Sigmoid colon (tissue), 7 donors: Measurements from ENCODE around the gene RBBP6. TPM values are rescaled to one million over a fixed set of nuclear protein-coding genes. Genes with fewer than 3 reads are reported as not detected.
"Not testable (repeated sequence)": the region's sequence is repeated elsewhere in the genome, so short reads cannot be mapped to it uniquely, and the experiment has no call there.

Source experiments
- DNase-seq: peaks from one replicate; pipeline ENCODE4 v3.0.0-alpha.2; 2019
- H3K27ac ChIP-seq, 4 donors: fragments of 200-600 bp; sonication (generic); one replicate each; pipeline ENCODE4 v1.5.1; 2016 to 2019; ENCODE audit warnings: mild to moderate bottlenecking in 1 of 4
- H3K27me3 ChIP-seq, 3 donors: fragments of 200-600 bp; sonication (generic); one replicate each; pipeline ENCODE4 v1.5.1; 2019; ENCODE audit warnings: mild to moderate bottlenecking in 1 of 3
- H3K36me3 ChIP-seq, 4 donors: fragments of 200-600 bp; sonication (generic); one replicate each; pipeline ENCODE4 v1.5.1; 2016 to 2019
- H3K4me1 ChIP-seq, 4 donors: fragments of 200-600 bp; sonication (generic); one replicate each; pipeline ENCODE4 v1.5.1; 2017 to 2019
- H3K4me3 ChIP-seq, 4 donors: fragments of 200-600 bp; sonication (generic); one replicate each; pipeline ENCODE4 v1.5.1; 2017 to 2019; ENCODE audit warnings: mild to moderate bottlenecking in 2 of 4, moderate library complexity in 1 of 4
- H3K9me3 ChIP-seq, 4 donors: fragments of 200-600 bp in 3 of 4; sonication (generic) in 3 of 4; one replicate each; pipeline versions ENCODE4 v1.5.1 to v1.6.1; 2013 to 2019
- CTCF ChIP-seq, 4 experiments: fragments of 450-650 bp in 3 of 4; fragments of 200-600 bp in 1 of 4; IDR thresholded peaks; one replicate each; pipeline ENCODE4 v1.5.1; 2016 to 2019; ENCODE audit warnings: antibody characterized with exemption in 4 of 4, mild to moderate bottlenecking in 3 of 4, moderate library complexity in 2 of 4
- EP300 ChIP-seq, 4 donors: sonication (generic); formaldehyde crosslinking; IDR thresholded peaks; one replicate each; pipeline ENCODE4 v1.6.1; 2017; ENCODE audit warnings: antibody characterized with exemption in 4 of 4
- POLR2A ChIP-seq, 2 donors: fragments of 450-650 bp; IDR thresholded peaks; one replicate each; pipeline ENCODE4 v1.6.1; 2016; ENCODE audit warnings: antibody characterized with exemption in 2 of 2, mild to moderate bottlenecking in 2 of 2, moderate library complexity in 2 of 2
- POLR2AphosphoS5 ChIP-seq, 4 donors: sonication (generic); formaldehyde crosslinking; IDR thresholded peaks; one replicate each; pipeline ENCODE4 v1.6.1; 2017; ENCODE audit warnings: antibody characterized with exemption in 4 of 4
- WGBS, 2 donors: extraction: QIAGEN DNeasy Blood & Tissue Kit; methylation state at CpG; one replicate each; pipeline ENCODE4 v1.1.7; 2013; 5-methylcytosine and 5-hydroxymethylcytosine counted together
- intact Hi-C: fragments of 100-400 bp; cut with DNase I; formaldehyde crosslinking; loops from one replicate; pipeline ENCODE4 v1.15.1; 2023
- polyA plus RNA-seq, 3 donors: library from polyadenylated mRNA; stranded (reverse); fragments of 200-250 nt; gene quantifications; one replicate each; pipeline ENCODE4 v1.2.3, GENCODE V29; 2013
- total RNA-seq, 4 donors: library from RNA; depleted of rRNA; stranded (reverse); fragments of >200 nt; gene quantifications; one replicate each; pipeline ENCODE4 v1.1.0, GENCODE V29; 2016
- donor health status: healthy with polysubstance abuse.
- donor health status: Bipolar disorder and iron deficiency.
- donor health status: healthy.

The RBBP6 gene
- total and polyA plus RNA-seq, 7 donors = 14.4 to 105 (median 48.7) TPM

- intact Hi-C loops = no loop called here
- no peaks in the 10 kb centered on the region for H3K27me3 ChIP-seq
- H3K4me1 ChIP-seq = no peaks in the 10 kb centered on the region
- H3K4me3 ChIP-seq = no peak overlapping the region
- H3K27ac ChIP-seq = no peak overlapping the region
- no peak for TF ChIP-seq EP300 (IDR thresholded peaks at IDR 0.05)
- TF ChIP-seq CTCF (IDR thresholded peaks at IDR 0.05) = no peak
- no peak for TF ChIP-seq POLR2AphosphoS5 (IDR thresholded peaks at IDR 0.05)
- TF ChIP-seq POLR2A (IDR thresholded peaks at IDR 0.05) = no peak
- H3K9me3 ChIP-seq = no peaks in the 10 kb centered on the region
- peaks cover 50 to 100% (median 62%) of the 10 kb centered on the region in 4 donors for H3K36me3 ChIP-seq
- no peak for DNase-seq
Observed at GRCh38 chr16:24562811-24563210, 23.4 kb downstream of the RBBP6 start.

DNA sequence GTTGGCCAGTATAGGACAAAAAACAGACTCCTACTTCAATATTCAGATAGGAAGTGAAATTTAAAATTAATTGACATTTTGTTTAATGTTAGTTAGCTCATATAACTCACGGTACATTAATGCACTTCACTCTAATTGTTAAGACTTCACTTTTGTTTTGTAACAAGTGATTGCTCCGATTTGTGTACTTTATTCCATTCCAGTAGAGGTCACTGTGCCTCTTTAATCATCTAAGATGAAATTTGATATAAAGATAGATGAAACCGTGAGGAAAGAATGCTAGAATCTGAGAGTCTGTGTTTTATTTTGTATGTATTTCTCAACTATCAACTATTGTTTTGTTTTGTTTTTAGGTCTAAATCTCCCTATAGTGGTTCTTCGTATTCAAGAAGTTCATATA is 29.0 kb downstream of the RBBP6 start:
- H3K4me1 ChIP-seq = no peaks in the 10 kb centered on the region
- H3K36me3 ChIP-seq = peaks cover 51 to 98% (median 67%) of the 10 kb centered on the region in 4 donors
- WGBS, 2 donors = 89 to 96% methylated on average over 4 of the region's 4 CpGs
- intact Hi-C loops = loop anchor here (5.0 kb wide), 2 partner anchors 244 to 369 kb away; no protein-coding TSS in a partner anchor
- no peaks in the 10 kb centered on the region for H3K9me3 ChIP-seq
- H3K27me3 ChIP-seq = no peaks in the 10 kb centered on the region
- DNase-seq = no peak
- H3K4me3 ChIP-seq = no peak overlapping the region
- no peak overlapping the region for H3K27ac ChIP-seq
- no peak for TF ChIP-seq POLR2AphosphoS5 (IDR thresholded peaks at IDR 0.05)
- no peak for TF ChIP-seq EP300 (IDR thresholded peaks at IDR 0.05)
- no peak for TF ChIP-seq POLR2A (IDR thresholded peaks at IDR 0.05)
- peak in 1 of 4 experiments; percentile 25 for TF ChIP-seq CTCF (IDR thresholded peaks at IDR 0.05)

DNA sequence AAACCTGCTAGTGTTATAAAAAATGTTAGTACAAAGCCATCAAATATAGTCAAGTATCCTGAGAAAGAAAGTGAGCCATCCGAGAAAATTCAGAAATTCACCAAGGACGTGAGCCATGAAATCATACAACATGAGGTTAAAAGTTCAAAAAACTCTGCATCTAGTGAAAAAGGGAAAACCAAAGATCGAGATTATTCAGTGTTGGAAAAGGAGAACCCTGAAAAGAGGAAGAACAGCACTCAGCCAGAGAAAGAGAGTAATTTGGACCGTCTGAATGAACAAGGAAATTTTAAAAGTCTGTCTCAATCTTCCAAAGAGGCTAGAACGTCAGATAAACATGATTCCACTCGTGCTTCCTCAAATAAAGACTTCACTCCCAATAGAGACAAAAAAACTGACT is 31.7 kb downstream of the RBBP6 start:
- intact Hi-C loops = no loop called here
- H3K4me1 ChIP-seq = no peaks in the 10 kb centered on the region
- TF ChIP-seq CTCF (IDR thresholded peaks at IDR 0.05) = no peak
- TF ChIP-seq POLR2AphosphoS5 (IDR thresholded peaks at IDR 0.05) = no peak
- no peak for TF ChIP-seq POLR2A (IDR thresholded peaks at IDR 0.05)
- no peak for TF ChIP-seq EP300 (IDR thresholded peaks at IDR 0.05)
- no peak overlapping the region for H3K4me3 ChIP-seq
- no peaks in the 10 kb centered on the region for H3K27me3 ChIP-seq
- no peak overlapping the region for H3K27ac ChIP-seq
- WGBS, 2 donors = 90 to 93% methylated on average over 6 of the region's 6 CpGs
- peaks cover 27 to 71% (median 44%) of the 10 kb centered on the region in 4 donors for H3K36me3 ChIP-seq
- H3K9me3 ChIP-seq = no peaks in the 10 kb centered on the region
- DNase-seq = no peak

GRCh38 chr16:24572069-24572468 is 32.7 kb downstream of the RBBP6 start:
- Histone ChIP-seq H3K4me1 (no peaks in the 10 kb centered on the region), H3K9me3 (no peaks in the 10 kb centered on the region), H3K4me3 (no peak overlapping the region), H3K27ac (no peak overlapping the region), H3K27me3 (no peaks in the 10 kb centered on the region), H3K36me3 (peaks cover 24 to 61% (median 35%) of the 10 kb centered on the region in 4 donors)
- no peak for DNase-seq
- WGBS, 2 donors = 95 to 99% methylated on average over 2 of the region's 2 CpGs
- no peak for TF ChIP-seq CTCF (IDR thresholded peaks at IDR 0.05)
- no peak for TF ChIP-seq POLR2AphosphoS5 (IDR thresholded peaks at IDR 0.05)
- TF ChIP-seq POLR2A (IDR thresholded peaks at IDR 0.05) = no peak
- no peak for TF ChIP-seq EP300 (IDR thresholded peaks at IDR 0.05)
- intact Hi-C loops = no loop called here

GRCh38 chr16:24573141-24573540 is 33.8 kb downstream of the RBBP6 start:
- 95% methylated on average over 6 of the region's 6 CpGs for WGBS, 2 donors
- TF ChIP-seq POLR2A (IDR thresholded peaks at IDR 0.05) (no peak), POLR2AphosphoS5 (IDR thresholded peaks at IDR 0.05) (no peak), EP300 (IDR thresholded peaks at IDR 0.05) (no peak), CTCF (IDR thresholded peaks at IDR 0.05) (no peak)

GRCh38 chr16:24574515-24575485 is 35.4 kb downstream of the RBBP6 start:
- WGBS, 2 donors = 97 to 99% methylated on average over 64 to 65 of the region's 66 CpGs
- H3K4me3 ChIP-seq, H3K27me3 ChIP-seq, DNase-seq, H3K4me1 ChIP-seq, intact Hi-C loops, H3K9me3 ChIP-seq, H3K27ac ChIP-seq: not testable (repeated sequence)
- H3K36me3 ChIP-seq = peaks cover 0 to 34% (median 10%) of the 10 kb centered on the region in 4 donors

More at GRCh38 chr16:24573141-24573540, 33.8 kb downstream of the RBBP6 start:
- Histone ChIP-seq H3K4me1 (no peaks in the 10 kb centered on the region), H3K27me3 (no peaks in the 10 kb centered on the region), H3K9me3 (no peaks in the 10 kb centered on the region), H3K27ac (no peak overlapping the region), H3K4me3 (no peak overlapping the region), H3K36me3 (peaks cover 13 to 50% (median 25%) of the 10 kb centered on the region in 4 donors)
- DNase-seq = no peak
- intact Hi-C loops = no loop called here

GRCh38 chr16:24575791-24576190 is 36.4 kb downstream of the RBBP6 start:
- H3K4me1 ChIP-seq, H3K27ac ChIP-seq, DNase-seq, H3K9me3 ChIP-seq, H3K4me3 ChIP-seq, intact Hi-C loops, H3K27me3 ChIP-seq: not testable (repeated sequence)
- WGBS, 2 donors = 88 to 92% methylated on average over 4 of the region's 4 CpGs
- peaks cover 0 to 24% (median 6%) of the 10 kb centered on the region in 4 donors for H3K36me3 ChIP-seq
